ENCODE measurements around the gene COL18A1. TPM values are rescaled to one million over a fixed set of nuclear protein-coding genes. Genes with fewer than 3 reads are reported as not detected.

COL18A1 gene
- total and polyA plus RNA-seq, 2 experiments from 2014 or later, result 97.1 to 140 TPM

DNA sequence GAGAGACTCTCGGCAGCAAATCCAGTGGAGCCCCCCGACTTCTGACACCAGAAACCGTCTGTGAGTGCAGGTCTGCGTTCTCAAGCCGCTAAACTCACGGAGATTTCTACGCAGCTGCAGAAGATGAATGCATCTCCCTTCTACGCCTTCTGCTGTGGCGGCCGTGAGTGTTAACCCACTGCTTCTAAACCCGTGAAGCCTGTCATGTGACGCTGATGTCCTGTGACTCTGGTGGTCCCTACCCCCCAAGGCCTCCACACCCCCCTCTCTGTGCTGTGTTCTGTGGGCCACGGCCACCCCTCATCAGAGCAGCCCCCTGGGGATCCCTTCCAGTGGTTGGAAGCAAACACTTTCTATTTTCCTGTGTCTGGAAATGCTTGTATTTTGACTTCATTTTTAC lies 33.9 kb upstream of the COL18A1 start:
- H2AFZ ChIP-seq, result no peak overlapping the region
- H3K9me2 ChIP-seq (replicated peaks; ENCODE audit: insufficient read depth), result no peaks in the 10 kb centered on the region
- H3K4me1 ChIP-seq (ENCODE audit: insufficient read depth), result peaks cover 11% of the 10 kb centered on the region
- DNase-seq (ENCODE audit: low spot score), result no peak
- no peaks in the 10 kb centered on the region for H3K27me3 ChIP-seq
- H4K20me1 ChIP-seq (ENCODE audit: insufficient read depth, poor library complexity, severe bottlenecking), result no peaks in the 10 kb centered on the region
- no peaks in the 10 kb centered on the region for H3K79me2 ChIP-seq
- no peak overlapping the region for H3K4me3 ChIP-seq
- no peaks in the 10 kb centered on the region for H3K9me3 ChIP-seq (ENCODE audit: low read depth)
- no peaks in the 10 kb centered on the region for H3K36me3 ChIP-seq (replicated peaks; ENCODE audit: insufficient read depth, low read depth)
- TF ChIP-seq, protein P1, sequence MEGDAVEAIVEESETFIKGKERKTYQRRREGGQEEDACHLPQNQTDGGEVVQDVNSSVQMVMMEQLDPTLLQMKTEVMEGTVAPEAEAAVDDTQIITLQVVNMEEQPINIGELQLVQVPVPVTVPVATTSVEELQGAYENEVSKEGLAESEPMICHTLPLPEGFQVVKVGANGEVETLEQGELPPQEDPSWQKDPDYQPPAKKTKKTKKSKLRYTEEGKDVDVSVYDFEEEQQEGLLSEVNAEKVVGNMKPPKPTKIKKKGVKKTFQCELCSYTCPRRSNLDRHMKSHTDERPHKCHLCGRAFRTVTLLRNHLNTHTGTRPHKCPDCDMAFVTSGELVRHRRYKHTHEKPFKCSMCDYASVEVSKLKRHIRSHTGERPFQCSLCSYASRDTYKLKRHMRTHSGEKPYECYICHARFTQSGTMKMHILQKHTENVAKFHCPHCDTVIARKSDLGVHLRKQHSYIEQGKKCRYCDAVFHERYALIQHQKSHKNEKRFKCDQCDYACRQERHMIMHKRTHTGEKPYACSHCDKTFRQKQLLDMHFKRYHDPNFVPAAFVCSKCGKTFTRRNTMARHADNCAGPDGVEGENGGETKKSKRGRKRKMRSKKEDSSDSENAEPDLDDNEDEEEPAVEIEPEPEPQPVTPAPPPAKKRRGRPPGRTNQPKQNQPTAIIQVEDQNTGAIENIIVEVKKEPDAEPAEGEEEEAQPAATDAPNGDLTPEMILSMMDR (IDR thresholded peaks at IDR 0.05; ENCODE audit: poor library complexity), result no peak
- TF ChIP-seq EZH2phosphoT487 (IDR thresholded peaks at IDR 0.05; ENCODE audit: low read depth, severe bottlenecking, unreplicated experiment) (no peak), EZH2 (IDR thresholded peaks at IDR 0.05; ENCODE audit: borderline replicate concordance) (no peak)
- no peak overlapping the region for H3K27ac ChIP-seq
- WGBS (ENCODE audit: low lambda C conversion rate, missing lambda C conversion rate), result 95% methylated on average over 13 of the region's 13 CpGs
- H3K4me2 ChIP-seq, result no peak overlapping the region

DNA sequence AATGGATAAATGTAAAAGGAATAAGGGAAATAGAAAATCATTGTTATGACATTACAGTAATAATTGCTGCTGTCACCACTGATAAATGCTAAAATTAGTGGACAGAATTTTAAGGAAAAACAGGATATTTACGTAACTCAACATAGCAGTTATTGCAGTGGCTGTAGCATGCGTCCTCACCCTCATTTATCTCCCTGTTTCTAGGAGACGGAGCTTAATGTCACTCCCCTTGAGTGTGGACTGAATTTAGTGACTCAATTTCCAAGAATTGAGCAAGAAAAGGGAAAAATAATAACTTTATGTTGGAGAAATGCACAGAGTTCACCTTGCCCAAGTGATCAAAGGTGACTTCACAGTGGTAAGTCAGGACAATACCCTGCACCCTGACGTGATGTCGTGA lies 33.3 kb upstream of the COL18A1 start:
- Histone ChIP-seq H3K36me3 (replicated peaks; ENCODE audit: insufficient read depth, low read depth) (no peaks in the 10 kb centered on the region), H2AFZ (no peak overlapping the region), H3K79me2 (no peaks in the 10 kb centered on the region), H3K27ac (no peak overlapping the region), H3K9me3 (ENCODE audit: low read depth) (no peaks in the 10 kb centered on the region), H3K9me2 (replicated peaks; ENCODE audit: insufficient read depth) (no peaks in the 10 kb centered on the region), H3K27me3 (no peaks in the 10 kb centered on the region), H3K4me1 (ENCODE audit: insufficient read depth) (peaks cover 11% of the 10 kb centered on the region), H3K4me3 (no peak overlapping the region), H4K20me1 (ENCODE audit: insufficient read depth, poor library complexity, severe bottlenecking) (no peaks in the 10 kb centered on the region), H3K4me2 (no peak overlapping the region)
- no peak for TF ChIP-seq EZH2phosphoT487 (IDR thresholded peaks at IDR 0.05; ENCODE audit: low read depth, severe bottlenecking, unreplicated experiment)
- no peak for TF ChIP-seq EZH2 (IDR thresholded peaks at IDR 0.05; ENCODE audit: borderline replicate concordance)
- TF ChIP-seq, protein P1 (IDR thresholded peaks at IDR 0.05; ENCODE audit: poor library complexity), result no peak
- WGBS (ENCODE audit: low lambda C conversion rate, missing lambda C conversion rate), result 78% methylated on average over 5 of the region's 5 CpGs
- DNase-seq (ENCODE audit: low spot score), result no peak

DNA sequence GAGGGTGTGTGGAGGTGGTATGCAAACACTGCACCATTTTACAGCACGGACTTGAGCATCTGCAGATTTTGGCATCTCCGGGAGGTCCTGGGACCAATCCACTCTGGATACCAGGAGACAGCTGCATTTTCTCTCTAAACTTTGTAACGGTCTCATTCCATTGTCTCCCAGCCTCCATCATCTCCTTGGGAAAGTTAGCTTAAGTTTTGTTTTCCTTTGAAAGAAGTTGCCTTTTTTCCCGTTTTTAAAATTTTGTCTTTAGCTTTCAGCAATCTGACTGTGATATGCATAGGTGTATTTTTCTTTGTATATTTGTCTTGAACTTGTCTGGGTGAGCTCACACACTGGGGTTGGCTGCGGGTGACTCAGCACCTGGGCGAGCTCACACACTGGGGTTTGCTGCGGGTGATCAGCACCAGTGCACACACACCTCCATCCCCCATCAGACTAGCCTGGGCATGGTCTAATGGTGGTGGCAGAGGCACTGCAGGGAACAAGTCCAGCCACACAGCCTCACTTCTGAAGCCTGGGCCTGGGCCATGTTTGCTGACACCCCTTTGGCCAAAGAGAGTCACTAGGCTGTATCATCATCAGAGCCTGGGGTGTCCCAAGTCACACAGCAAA lies 32.1 kb upstream of the COL18A1 start:
- TF ChIP-seq EZH2phosphoT487 (IDR thresholded peaks at IDR 0.05; ENCODE audit: low read depth, severe bottlenecking, unreplicated experiment), result no peak
- TF ChIP-seq, protein P1 (IDR thresholded peaks at IDR 0.05; ENCODE audit: poor library complexity), result no peak
- no peak for TF ChIP-seq EZH2 (IDR thresholded peaks at IDR 0.05; ENCODE audit: borderline replicate concordance)
- H3K36me3 ChIP-seq (replicated peaks; ENCODE audit: insufficient read depth, low read depth), result no peaks in the 10 kb centered on the region
- H3K4me1 ChIP-seq (ENCODE audit: insufficient read depth), result peaks cover 4% of the 10 kb centered on the region
- H3K27me3 ChIP-seq, result no peaks in the 10 kb centered on the region
- H2AFZ ChIP-seq, result no peak overlapping the region
- H3K79me2 ChIP-seq, result no peaks in the 10 kb centered on the region
- H3K27ac ChIP-seq, result no peak overlapping the region
- no peak for DNase-seq (ENCODE audit: low spot score)
- H3K4me3 ChIP-seq, result no peak overlapping the region
- H4K20me1 ChIP-seq (ENCODE audit: insufficient read depth, poor library complexity, severe bottlenecking), result no peaks in the 10 kb centered on the region
- H3K9me2 ChIP-seq (replicated peaks; ENCODE audit: insufficient read depth), result no peaks in the 10 kb centered on the region
- H3K4me2 ChIP-seq, result no peak overlapping the region
- whole genome bisulfite sequencing (ENCODE audit: low lambda C conversion rate, missing lambda C conversion rate), result 89% methylated on average over 7 of the region's 7 CpGs
- no peaks in the 10 kb centered on the region for H3K9me3 ChIP-seq (ENCODE audit: low read depth)

Measured in hepatocyte (in vitro differentiated cells).